Panc1 (cell line): Measurements from ENCODE around the gene IL19.

ENCODE experiments used
- CTCF ChIP-seq: fragments of 450-650 bp; IDR thresholded peaks from 2 replicates; pipeline ENCODE4 v1.5.1; 2017; ENCODE audit warnings: mild to moderate bottlenecking
- POLR2AphosphoS5 ChIP-seq: IDR thresholded peaks from 2 replicates; pipeline ENCODE4 v1.6.1; 2012; ENCODE audit warnings: mild to moderate bottlenecking, low read depth, low read length, moderate library complexity
- SIN3A ChIP-seq: IDR thresholded peaks from 2 replicates; pipeline ENCODE4 v1.6.1; 2012; ENCODE audit warnings: low read depth, mild to moderate bottlenecking, low read length, moderate library complexity, borderline replicate concordance; ENCODE audit not compliant: insufficient read depth
- TF ChIP-seq, protein P1 (sequence below), 2 experiments: IDR thresholded peaks; 2 replicates each; pipeline ENCODE4 v1.6.1; 2011 to 2012; ENCODE audit warnings: low read depth in 2 of 2, control low read depth in 1 of 2, low read length in 1 of 2, mild to moderate bottlenecking in 1 of 2, moderate library complexity in 1 of 2; ENCODE audit not compliant: insufficient read depth in 1 of 2

DNA sequence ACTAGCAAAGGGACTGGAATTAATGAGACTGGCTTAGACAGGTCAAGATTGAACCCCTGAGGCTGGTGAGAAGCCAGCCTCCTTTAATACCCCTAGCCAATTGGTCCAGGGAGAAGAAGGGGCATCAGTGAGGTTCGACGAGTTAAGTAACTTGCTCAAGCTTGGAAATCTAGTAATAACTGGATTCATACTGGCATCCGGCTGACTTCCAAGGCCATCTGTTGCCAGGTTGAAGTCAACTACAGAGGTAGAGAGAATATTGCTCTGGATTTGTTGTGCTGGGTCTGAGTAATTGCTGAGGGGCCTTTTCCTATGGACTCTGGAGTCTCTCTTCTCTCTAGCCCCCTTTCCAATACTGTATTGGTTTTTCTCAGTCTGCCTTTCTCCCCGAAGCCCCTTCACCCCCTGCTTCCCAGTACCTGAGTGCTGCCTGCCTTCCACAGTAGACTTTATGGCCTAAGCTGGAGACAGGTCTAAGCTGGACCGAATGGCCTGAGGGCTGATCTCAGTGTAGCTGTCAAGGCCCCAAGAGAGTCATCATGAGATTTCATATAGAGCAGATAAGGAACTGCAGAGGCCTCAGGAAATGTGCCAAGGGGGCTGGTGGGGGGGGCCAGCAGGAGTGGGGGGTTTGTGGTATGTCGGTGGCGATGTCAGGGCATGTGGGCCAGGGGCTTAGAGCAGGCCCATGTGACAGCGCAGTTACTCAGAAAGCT, 42.4 kb upstream of the IL19 start:
- TF ChIP-seq CTCF: no peak
- TF ChIP-seq POLR2AphosphoS5: no peak
- TF ChIP-seq, protein P1, sequence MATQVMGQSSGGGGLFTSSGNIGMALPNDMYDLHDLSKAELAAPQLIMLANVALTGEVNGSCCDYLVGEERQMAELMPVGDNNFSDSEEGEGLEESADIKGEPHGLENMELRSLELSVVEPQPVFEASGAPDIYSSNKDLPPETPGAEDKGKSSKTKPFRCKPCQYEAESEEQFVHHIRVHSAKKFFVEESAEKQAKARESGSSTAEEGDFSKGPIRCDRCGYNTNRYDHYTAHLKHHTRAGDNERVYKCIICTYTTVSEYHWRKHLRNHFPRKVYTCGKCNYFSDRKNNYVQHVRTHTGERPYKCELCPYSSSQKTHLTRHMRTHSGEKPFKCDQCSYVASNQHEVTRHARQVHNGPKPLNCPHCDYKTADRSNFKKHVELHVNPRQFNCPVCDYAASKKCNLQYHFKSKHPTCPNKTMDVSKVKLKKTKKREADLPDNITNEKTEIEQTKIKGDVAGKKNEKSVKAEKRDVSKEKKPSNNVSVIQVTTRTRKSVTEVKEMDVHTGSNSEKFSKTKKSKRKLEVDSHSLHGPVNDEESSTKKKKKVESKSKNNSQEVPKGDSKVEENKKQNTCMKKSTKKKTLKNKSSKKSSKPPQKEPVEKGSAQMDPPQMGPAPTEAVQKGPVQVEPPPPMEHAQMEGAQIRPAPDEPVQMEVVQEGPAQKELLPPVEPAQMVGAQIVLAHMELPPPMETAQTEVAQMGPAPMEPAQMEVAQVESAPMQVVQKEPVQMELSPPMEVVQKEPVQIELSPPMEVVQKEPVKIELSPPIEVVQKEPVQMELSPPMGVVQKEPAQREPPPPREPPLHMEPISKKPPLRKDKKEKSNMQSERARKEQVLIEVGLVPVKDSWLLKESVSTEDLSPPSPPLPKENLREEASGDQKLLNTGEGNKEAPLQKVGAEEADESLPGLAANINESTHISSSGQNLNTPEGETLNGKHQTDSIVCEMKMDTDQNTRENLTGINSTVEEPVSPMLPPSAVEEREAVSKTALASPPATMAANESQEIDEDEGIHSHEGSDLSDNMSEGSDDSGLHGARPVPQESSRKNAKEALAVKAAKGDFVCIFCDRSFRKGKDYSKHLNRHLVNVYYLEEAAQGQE (IDR thresholded peaks at IDR 0.05; ENCODE audit: insufficient read depth in 1 of 2, low read depth in 2 of 2, low read length in 1 of 2): no peak
- TF ChIP-seq SIN3A: no peak
